CD4-positive, alpha-beta T cell (primary cell): ENCODE results near the gene INSIG2. TPM values are rescaled to one million over a fixed set of nuclear protein-coding genes. Genes with fewer than 3 reads are reported as not detected.

Source experiments
- ATAC-seq: fragments of 200-7000 bp; cut with Tn5 transposase; one replicate; pipeline ENCODE4 v1.10.0; 2022; ENCODE audit warnings: mild to moderate bottlenecking; ENCODE audit not compliant: poor library complexity
- CTCF ChIA-PET: fragments of 350-600 bp; sonication (Branson Sonifier 250); formaldehyde crosslinking; loops from one replicate; lab custom pipeline; 2021; ENCODE audit warnings: antibody characterized with exemption, inconsistent platforms; lab: Charles Lee
- POLR2A ChIA-PET: fragments of 350-600 bp; sonication (Branson Sonifier 250); formaldehyde crosslinking; loops from one replicate; lab custom pipeline; 2021; ENCODE audit warnings: antibody characterized with exemption, inconsistent platforms; lab: Charles Lee
- DNase-seq, 14 experiments: peaks; one replicate each; pipeline ENCODE4 v3.0.0-alpha.2; 2013 to 2020; ENCODE audit warnings: mixed read lengths in 2 of 14
- H3K27ac ChIP-seq, 2 donors: one replicate each; pipeline versions ENCODE4 v1.5.1 to v1.7.0; 2013; ENCODE audit warnings: low read length in 2 of 2, low read depth in 1 of 2, mild to moderate bottlenecking in 1 of 2
- H3K27me3 ChIP-seq, 2 experiments: 1 replicate in 1 of 2; 2 replicates in 1 of 2; pipeline versions ENCODE4 v1.6.1 to v1.7.0; 2013; ENCODE audit warnings: low read length in 2 of 2, control low read depth in 1 of 2, mild to moderate bottlenecking in 1 of 2, moderate library complexity in 1 of 2; ENCODE audit not compliant: insufficient read depth in 2 of 2, control insufficient read depth in 1 of 2
- H3K36me3 ChIP-seq: one replicate; pipeline ENCODE4 v1.6.1; 2013; ENCODE audit warnings: low read length, control low read depth; ENCODE audit not compliant: insufficient read depth
- H3K4me1 ChIP-seq: one replicate; pipeline ENCODE4 v1.6.1; 2013; ENCODE audit warnings: low read length, control low read depth; ENCODE audit not compliant: insufficient read depth
- H3K4me3 ChIP-seq: one replicate; pipeline ENCODE4 v1.5.1; 2013; ENCODE audit warnings: mild to moderate bottlenecking, low read length, moderate library complexity
- H3K9me3 ChIP-seq, 2 experiments: 1 replicate in 1 of 2; 2 replicates in 1 of 2; pipeline versions ENCODE4 v1.6.1 to v1.7.0; 2013; ENCODE audit warnings: low read length in 2 of 2, mild to moderate bottlenecking in 2 of 2, control low read depth in 1 of 2, moderate library complexity in 1 of 2; ENCODE audit not compliant: control insufficient read depth in 1 of 2, insufficient read depth in 1 of 2
- H3K27ac Mint-ChIP-seq: one replicate; pipeline ENCODE4 v1.8.0; 2020; ENCODE audit warnings: mixed read lengths
- H3K27me3 Mint-ChIP-seq: one replicate; pipeline ENCODE4 v1.8.0; 2021; ENCODE audit warnings: mixed read lengths
- H3K36me3 Mint-ChIP-seq: one replicate; pipeline ENCODE4 v1.8.0; 2021; ENCODE audit warnings: low read depth, mixed read lengths
- H3K4me1 Mint-ChIP-seq: one replicate; pipeline ENCODE4 v1.8.0; 2021; ENCODE audit warnings: low read depth, mixed read lengths
- H3K4me3 Mint-ChIP-seq: one replicate; pipeline ENCODE4 v1.8.0; 2020; ENCODE audit warnings: mild to moderate bottlenecking, mixed read lengths
- H3K9me3 Mint-ChIP-seq: one replicate; pipeline ENCODE4 v1.8.0; 2020; ENCODE audit warnings: mixed read lengths
- intact Hi-C, 2 experiments: fragments of 100-400 bp; cut with DNase I in 1 of 2; cut with micrococcal nuclease in 1 of 2; formaldehyde crosslinking; loops; one replicate each; pipeline versions ENCODE4 v1.15.1 to v1.9.0; 2023 to 2025; cut with DNase I, micrococcal nuclease
- total RNA-seq, 174 experiments: library from RNA in 2 of 174; stranded (reverse) in 2 of 174; gene quantifications; one replicate each; pipeline ENCODE4 v1.2.3 and lab custom pipeline; 2021 to 2026
- TF ChIP-seq, protein P1 (sequence below): fragments of 200-600 bp; IDR thresholded peaks from one replicate; pipeline ENCODE4 v1.8.0; 2022; ENCODE audit warnings: antibody characterized with exemption, mild to moderate bottlenecking

The INSIG2 gene
- total RNA-seq, 2 experiments from 2014 or later = 7.3 to 7.7 TPM

DNA sequence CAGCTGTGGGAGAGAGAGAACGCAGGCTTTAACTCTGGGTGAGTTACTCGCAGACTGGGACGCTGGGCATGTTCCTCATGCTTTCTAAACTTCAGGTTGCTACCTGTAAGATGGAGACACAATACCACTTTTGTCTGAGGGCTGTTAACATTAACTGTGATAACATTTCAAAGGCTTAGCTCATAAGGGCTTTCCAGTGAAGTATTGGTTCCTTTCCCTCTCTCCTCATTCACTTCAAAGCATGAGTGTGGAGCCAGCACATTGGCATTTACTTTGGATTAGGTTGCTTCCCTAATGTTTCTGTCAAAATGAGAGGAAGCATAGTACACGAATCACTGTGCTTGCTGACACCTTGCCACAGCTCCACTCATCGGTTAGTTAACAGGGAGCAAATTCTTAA lies 30.2 kb downstream of the INSIG2 start:
- H3K4me1 ChIP-seq = no peaks in the 10 kb centered on the region
- ATAC-seq (no peak), DNase-seq (no peak)
- POLR2A ChIA-PET = no interaction called here
- H3K36me3 Mint-ChIP-seq = no peaks in the 10 kb centered on the region
- intact Hi-C loops = no loop called here
- no peak overlapping the region for H3K4me3 ChIP-seq
- H3K27ac Mint-ChIP-seq = no peak overlapping the region
- H3K4me3 Mint-ChIP-seq = no peak overlapping the region
- no peaks in the 10 kb centered on the region for H3K9me3 Mint-ChIP-seq
- no peaks in the 10 kb centered on the region for H3K36me3 ChIP-seq
- H3K9me3 ChIP-seq = no peaks in the 10 kb centered on the region
- no peaks in the 10 kb centered on the region for H3K4me1 Mint-ChIP-seq
- H3K27me3 ChIP-seq = no peaks in the 10 kb centered on the region
- no peak overlapping the region for H3K27ac ChIP-seq
- CTCF ChIA-PET = no interaction called here
- TF ChIP-seq, protein P1, sequence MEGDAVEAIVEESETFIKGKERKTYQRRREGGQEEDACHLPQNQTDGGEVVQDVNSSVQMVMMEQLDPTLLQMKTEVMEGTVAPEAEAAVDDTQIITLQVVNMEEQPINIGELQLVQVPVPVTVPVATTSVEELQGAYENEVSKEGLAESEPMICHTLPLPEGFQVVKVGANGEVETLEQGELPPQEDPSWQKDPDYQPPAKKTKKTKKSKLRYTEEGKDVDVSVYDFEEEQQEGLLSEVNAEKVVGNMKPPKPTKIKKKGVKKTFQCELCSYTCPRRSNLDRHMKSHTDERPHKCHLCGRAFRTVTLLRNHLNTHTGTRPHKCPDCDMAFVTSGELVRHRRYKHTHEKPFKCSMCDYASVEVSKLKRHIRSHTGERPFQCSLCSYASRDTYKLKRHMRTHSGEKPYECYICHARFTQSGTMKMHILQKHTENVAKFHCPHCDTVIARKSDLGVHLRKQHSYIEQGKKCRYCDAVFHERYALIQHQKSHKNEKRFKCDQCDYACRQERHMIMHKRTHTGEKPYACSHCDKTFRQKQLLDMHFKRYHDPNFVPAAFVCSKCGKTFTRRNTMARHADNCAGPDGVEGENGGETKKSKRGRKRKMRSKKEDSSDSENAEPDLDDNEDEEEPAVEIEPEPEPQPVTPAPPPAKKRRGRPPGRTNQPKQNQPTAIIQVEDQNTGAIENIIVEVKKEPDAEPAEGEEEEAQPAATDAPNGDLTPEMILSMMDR = no peak
- no peaks in the 10 kb centered on the region for H3K27me3 Mint-ChIP-seq

GRCh38 chr2:118119158-118119727 lies 31.0 kb downstream of the INSIG2 start:
- POLR2A ChIA-PET = no interaction called here

GRCh38 chr2:118119761-118120400 lies 31.6 kb downstream of the INSIG2 start:
- H3K9me3 ChIP-seq = no peaks in the 10 kb centered on the region
- no peaks in the 10 kb centered on the region for H3K36me3 Mint-ChIP-seq
- H3K4me3 Mint-ChIP-seq = no peak overlapping the region
- no peaks in the 10 kb centered on the region for H3K36me3 ChIP-seq
- intact Hi-C loops = no loop called here
- peaks cover 3% of the 10 kb centered on the region for H3K27me3 Mint-ChIP-seq
- ChIA-PET CTCF (interaction anchor here (1.1 kb wide), 1 partner anchor 9 kb away, joined by 3 read pairs; no protein-coding TSS in a partner anchor), POLR2A (no interaction called here)
- H3K27ac ChIP-seq = no peak overlapping the region
- no peaks in the 10 kb centered on the region for H3K9me3 Mint-ChIP-seq
- no peak for ATAC-seq
- H3K27me3 ChIP-seq = no peaks in the 10 kb centered on the region
- no peak for DNase-seq
- no peak overlapping the region for H3K4me3 ChIP-seq
- H3K27ac Mint-ChIP-seq = no peak overlapping the region
- TF ChIP-seq, protein P1 = no peak
- no peaks in the 10 kb centered on the region for H3K4me1 ChIP-seq
- no peaks in the 10 kb centered on the region for H3K4me1 Mint-ChIP-seq

More at GRCh38 chr2:118119158-118119727, 31.0 kb downstream of the INSIG2 start:
- TF ChIP-seq, protein P1 = no peak
- no peaks in the 10 kb centered on the region for H3K27me3 ChIP-seq
- H3K9me3 ChIP-seq = no peaks in the 10 kb centered on the region
- Mint-ChIP-seq H3K27me3 (no peaks in the 10 kb centered on the region), H3K27ac (no peak overlapping the region), H3K4me1 (no peaks in the 10 kb centered on the region), H3K9me3 (no peaks in the 10 kb centered on the region), H3K4me3 (no peak overlapping the region), H3K36me3 (no peaks in the 10 kb centered on the region)
- no peaks in the 10 kb centered on the region for H3K4me1 ChIP-seq
- H3K36me3 ChIP-seq = no peaks in the 10 kb centered on the region
- CTCF ChIA-PET = interaction anchor here (1.1 kb wide), 1 partner anchor 8 kb away, joined by 3 read pairs; no protein-coding TSS in a partner anchor
- intact Hi-C loops = no loop called here
- H3K27ac ChIP-seq = no peak overlapping the region
- H3K4me3 ChIP-seq = no peak overlapping the region
- DNase-seq (no peak), ATAC-seq (no peak)
